Amygdala (tissue), 56 donors: ENCODE data around the gene NOL12.
"Not testable (repeated sequence)": the region's sequence is repeated elsewhere in the genome, so short reads cannot be mapped to it uniquely, and the experiment has no call there.

ENCODE experiments used
- DNase-seq, 56 donors: peaks; one replicate each; lab custom pipeline; 2025; lab: John Stamatoyannopoulos, UW

Gene NOL12

DNA sequence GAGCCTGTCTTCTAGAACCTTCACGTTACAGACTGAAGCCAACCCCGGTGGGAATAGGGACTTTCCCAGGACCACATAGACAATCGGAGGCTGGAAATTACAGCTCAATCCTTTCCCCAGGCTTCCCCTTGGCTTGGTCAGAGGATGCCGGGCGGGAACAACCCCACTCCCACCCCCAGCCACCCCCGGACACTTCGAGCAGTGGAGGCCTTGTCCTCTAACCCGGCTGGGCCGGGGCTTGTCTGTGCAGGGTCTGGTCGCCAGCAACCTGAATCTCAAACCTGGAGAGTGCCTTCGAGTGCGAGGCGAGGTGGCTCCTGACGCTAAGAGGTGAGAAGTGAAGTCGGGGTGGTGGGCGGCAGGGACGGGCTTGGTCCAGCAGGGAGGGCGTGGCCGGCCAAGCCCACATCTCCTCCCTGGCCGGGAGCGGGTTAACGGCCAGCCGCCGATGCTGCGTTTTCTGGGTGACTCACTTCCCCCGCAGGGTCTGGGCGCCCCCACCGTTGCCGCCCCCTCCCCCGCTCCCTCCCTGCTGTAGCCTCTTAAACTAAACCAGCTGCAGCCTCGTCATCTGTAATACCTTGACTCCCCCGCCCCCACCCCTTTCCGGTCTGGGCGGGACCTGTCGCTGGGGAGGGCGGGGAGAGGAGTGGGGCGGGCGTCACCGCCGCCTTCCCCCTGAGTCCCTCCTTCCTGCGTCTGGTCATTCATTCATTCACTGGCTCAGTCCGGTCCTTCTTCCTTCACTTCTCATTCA, 9.2 kb upstream of the NOL12 start:
- DNase-seq: peak in 35 of 56 donors; percentile 7 to 73 (median 40)

DNA sequence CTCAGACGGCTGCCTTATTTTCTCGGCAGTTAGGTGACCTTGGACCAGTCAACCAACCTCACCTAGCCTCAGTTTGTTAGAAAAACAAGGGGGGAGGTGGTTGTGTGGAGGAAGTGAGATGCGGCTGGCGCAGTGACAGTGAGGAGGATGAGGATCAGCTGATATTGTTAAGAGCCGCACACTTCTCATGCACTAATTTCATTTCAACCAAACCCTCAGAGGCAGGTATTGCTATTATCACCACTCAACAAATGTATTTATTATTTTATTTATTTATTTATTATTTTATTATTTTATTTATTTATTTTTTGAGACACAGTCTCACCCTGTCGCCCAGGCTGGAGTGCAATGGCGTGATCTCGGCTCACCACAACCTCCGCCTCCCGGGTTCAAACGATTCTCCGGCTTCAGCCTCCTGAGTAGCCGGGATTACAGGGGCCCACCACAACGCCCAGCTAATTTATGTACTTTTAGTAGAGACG, 8.6 kb upstream of the NOL12 start:
- DNase-seq: no peak

DNA sequence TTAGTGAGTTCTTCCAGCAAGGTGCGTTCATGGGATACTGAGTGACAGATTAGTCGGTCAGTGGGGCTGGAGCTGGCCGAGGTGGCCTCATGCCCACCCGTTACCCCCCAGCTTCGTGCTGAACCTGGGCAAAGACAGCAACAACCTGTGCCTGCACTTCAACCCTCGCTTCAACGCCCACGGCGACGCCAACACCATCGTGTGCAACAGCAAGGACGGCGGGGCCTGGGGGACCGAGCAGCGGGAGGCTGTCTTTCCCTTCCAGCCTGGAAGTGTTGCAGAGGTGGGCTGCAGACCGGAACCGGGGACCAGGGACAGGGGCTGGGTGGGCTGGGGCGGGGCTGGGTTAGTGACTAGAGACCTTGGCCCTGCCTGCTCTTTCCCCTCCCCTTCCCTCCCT, 7.8 kb upstream of the NOL12 start:
- no peak for DNase-seq

DNA sequence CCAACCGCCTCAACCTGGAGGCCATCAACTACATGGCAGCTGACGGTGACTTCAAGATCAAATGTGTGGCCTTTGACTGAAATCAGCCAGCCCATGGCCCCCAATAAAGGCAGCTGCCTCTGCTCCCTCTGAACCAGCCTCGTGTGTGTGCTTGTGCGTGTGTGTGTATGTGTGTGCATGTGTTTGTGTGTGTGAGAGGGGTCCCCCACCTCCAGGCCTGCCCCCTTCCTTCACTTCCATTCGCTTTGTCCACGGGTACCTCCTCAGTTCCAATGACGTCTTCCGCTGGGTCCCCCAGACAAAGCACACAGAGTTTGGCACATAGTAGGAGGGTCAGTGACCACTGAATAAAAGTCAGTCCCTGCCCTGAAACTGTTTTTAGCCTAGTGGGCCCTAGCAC, 6.5 kb upstream of the NOL12 start:
- no peak for DNase-seq

DNA sequence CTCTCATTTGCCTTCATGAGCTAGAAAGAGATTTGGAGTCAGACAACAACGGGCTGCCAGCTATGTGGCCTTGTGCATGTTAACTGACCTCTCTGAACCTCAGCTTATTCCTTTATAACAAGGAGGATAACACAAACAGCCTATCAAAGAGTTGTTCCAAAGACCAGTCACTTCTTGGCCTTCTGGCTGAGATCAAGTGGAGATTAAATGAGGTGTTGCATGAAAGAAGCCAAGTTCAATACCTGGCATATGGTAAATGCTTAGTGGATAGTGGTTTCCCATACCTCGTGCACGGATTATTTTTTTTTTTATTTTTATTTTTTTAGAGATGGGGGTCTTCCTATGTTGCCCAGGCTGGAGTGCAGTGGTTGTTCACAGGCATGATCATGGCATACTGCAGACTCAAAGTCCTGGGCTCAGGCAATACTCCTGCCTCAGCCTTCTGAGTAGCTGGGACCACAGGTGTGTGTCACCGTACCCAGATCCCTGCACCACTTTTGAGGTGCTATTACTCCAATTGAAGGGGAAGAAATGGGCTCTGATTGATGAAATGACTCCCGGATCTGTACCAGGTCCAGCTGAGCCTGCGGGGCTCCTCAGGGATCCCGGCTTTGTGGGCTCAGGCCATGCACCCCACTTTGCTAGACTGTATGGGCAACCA, 5.8 kb upstream of the NOL12 start:
- DNase-seq: no peak

DNA sequence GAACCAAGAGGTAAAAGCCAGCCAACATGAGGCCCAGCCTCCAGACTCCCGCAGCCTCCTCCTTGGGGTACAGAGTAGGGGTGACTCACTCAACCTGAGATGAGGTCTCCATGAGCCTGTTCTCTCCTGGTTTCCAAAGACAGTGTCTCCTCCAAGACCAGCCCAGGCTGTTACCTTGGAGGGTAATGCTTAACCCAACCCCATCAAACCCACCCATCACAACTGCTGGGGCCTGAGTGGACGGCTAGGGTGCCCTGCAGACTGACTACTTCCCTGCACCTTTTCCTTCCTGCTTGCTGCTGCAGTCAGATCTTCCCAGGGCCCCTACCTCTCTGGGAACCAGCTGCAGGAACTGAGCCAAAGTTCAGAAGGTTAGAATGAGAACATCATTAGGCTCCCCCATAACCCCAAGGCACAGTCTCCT, 5.1 kb upstream of the NOL12 start:
- no peak for DNase-seq

DNA sequence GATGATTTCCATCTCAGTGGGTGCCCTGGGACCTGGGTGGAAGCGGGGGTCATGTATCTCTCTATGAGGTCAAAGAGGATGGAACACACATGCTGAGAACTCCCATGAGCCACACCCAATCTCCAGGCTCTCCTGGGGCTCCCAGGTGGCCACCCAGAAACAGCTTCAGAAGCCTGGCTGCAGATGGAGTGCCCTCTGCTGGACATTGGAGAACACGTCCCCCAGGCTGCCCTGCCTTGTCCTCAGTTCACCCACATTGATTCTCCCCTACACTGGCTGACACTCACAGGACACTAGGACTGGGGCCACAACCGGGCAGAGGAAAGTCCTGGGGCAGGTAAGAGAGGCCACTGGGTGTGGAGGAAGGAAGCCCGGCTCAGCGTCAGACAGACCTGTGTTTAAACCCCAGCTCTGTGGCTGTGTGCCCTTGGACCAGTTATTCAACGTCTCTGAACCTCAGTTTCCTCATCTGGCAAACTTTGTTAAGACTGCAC, 4.5 kb upstream of the NOL12 start:
- DNase-seq: peak in 36 of 56 donors; percentile 3 to 73 (median 35)

DNA sequence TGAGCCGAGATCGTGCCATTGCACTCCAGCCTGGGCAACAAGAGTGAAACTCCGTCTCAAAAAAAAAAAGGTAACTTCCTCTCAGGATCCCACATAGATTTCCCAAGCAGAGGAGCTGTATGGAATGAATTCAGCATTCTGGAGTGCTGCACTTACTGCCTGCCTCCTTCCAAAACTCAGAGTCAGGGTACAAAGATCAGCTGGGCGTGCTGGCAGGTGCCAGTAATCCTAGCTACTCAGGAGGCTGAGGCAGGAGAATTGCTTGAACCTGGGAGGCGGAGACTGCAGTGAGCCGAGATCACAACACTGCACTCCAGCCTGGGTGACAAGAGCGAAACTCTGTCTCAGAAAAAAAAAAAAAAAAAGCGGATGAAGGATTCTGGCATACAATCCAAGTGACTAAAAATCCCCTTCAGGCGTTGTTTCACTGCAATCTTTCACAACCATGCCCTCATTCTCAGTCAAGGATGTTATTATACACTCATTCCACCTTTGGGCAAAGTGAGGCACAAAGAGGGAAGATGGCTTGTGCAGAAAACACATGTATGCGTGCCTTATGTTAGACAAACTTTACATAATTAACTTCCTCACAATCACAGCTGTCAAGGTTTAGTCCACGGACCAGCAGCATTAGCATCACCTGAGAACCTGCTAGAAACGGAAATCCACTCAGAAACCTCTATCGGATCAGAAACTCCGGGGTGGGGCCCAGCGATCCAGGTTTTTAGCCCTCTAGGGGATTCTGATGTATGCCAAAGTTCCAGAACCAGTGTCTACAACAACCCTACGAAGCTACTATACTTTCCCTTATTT, 1.1 kb upstream of the NOL12 start:
- no peak for DNase-seq

DNA sequence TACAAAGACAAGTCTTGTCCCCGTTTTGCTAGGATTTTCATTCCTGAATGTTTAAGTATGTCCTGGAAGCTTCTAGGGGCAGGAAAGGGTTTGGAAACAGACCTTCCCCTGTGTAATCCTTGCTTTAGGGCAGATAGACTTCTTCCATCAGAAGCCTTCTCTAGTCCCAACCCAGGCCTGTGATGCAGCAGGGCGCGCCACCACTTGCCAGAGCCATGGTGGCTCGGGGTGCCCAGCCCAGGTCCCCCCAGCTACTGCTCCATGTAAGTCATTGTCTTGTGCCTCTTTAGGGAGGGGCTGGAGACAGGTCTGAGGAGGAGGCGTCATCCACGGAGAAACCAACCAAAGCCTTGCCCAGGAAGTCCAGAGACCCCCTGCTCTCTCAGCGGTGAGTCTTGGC, 4.3 kb downstream of the NOL12 start:
- DNase-seq: no peak

DNA sequence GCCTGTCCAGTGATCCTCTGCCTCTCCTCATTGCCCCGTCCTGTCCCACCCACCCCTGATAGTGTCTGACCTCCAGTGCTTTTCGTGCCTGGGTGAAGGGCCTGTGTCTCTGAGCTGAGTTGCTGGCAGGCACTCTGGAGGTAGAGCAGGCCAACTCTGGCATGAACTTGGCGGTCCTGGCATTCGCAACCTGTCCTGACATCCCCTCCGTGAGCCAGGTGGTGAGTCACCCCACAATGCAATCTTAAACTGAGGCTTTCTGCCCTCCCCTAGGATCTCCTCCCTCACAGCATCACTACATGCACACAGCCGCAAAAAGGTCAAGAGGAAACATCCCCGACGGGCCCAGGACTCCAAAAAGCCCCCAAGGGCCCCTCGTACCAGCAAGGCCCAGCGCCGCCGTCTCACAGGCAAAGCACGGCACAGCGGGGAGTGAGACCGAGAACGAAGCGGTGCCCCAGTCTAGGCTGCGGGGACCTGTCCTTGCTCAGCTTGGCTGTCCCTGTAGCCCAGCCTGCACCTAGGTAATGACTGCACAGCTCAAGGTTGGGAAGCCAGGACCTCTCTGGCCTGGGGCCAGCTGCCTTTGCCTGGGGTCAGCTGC, 4.9 kb downstream of the NOL12 start:
- DNase-seq: no peak

DNA sequence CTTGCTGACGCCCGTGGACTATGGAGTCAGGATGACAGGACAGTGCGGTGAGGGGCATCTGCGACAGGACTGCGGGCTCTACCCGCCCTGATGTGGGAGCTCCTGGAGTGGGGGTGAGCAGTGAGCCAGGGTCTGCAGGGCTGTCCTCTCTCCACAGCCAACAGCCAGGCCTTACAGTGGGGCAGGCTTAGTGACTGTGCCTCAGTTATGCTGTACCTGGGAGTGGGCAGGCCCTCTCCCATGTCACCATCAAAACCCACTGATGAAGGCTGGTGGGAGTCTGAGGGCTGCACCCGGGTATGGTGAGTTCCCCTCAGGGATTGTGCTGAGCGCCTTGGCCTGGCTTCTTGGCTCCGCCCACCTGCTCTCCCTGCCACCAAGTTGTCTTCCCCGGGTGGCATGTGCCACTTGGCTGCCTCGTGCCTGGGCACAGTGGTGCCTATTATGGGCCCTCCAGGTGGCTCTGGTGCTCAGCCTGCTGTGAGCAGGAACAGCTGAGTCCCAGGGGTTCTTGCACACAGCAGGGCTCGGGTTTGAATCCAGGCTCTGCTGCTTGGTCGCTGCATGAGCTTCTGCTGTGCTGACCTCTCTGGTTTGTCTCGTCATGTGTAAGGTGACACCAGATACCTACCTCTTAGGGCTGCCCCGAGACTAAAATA, 6.6 kb downstream of the NOL12 start:
- DNase-seq: no peak

DNA sequence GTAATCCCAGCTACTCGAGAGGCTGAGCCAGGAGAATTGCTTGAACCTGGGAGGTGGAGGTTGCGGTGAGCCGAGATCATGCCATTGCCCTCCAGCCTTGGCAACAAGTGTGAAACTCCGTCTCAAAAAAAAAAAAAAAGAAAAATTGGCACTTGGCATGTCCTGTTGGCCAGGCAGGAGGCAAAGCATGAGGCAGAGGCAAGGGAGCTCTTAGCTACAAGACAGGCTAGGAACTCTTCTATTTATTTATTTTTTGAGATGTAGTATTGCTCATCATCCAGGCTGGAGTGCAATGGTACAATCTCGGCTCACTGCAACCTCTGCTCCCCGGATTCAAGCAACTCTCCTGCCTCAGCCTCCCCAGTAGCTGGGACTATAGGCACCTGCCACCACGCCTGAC, 8.0 kb downstream of the NOL12 start:
- DNase-seq: not testable (repeated sequence)

DNA sequence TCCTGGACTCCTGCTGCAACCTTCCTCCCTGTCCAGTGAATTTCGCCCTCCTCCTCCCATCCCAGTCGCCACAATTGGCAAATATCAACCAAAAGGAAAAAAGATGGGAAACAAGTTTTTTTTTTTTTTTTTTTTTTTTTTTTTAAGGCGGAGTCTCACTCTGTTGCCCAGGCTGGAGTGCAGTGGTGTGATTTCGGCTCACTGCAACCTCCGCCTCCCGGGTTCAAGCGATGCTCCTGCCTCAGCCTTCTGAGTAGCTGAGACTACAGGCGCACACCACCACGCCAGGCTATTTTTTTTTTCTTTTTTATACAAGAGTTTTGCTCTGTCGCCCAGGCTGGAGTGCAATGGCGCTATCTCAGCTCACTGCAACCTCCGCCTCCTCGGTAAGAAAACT, 10.1 kb downstream of the NOL12 start:
- not testable (repeated sequence) for DNase-seq

DNA sequence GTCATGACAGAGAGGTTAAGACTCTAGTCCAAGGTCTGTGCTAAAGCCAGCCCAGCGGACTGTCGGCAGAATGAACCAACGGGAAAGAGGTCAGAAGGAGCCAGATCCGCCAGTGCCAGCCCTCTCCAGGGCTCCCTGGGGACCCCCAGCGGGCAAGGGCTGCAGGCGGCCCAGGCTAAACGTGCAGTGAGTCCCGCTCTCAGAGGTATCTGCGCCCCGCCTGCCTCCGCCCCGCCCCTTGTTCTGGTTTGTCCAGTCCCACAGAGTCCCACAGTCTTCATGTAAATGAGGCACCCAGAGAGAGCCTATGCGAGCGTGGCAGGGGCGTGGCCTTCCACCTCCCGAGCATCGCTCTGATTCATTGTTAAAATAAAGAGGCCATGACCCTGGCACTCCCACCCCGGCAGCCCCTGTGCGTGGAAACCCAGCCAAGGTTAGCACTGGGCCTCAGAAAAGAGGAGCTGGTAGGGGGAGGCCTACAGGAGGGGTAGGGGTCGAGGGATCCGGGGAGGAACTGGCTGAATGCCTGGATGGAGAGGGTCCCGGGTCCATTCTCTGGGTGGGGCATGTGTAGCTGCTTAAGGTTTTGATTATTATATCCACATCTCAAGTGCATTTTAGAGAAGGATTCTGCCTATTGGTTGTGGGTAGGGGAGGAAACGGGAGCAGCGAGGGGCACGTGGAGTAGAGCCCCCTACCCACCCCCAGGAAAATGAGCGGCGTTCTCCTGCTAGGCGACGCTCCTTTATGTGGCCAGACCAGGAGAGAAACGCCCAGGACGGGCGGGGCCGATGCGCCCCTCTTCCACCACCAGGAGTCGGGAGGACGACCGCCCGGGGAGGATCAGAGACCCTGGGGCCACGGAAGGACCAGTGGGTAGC, 10.8 kb downstream of the NOL12 start, which contains the start of gene TRIOBP:
Gene TRIOBP (plus strand): TSS at position 392 of the 881 bp plus-strand sequence. CDS start 4,318 bp downstream, outside the sequence.
- DNase-seq: peak in 53 of 56 donors; percentile 9 to 95 (median 70)

DNA sequence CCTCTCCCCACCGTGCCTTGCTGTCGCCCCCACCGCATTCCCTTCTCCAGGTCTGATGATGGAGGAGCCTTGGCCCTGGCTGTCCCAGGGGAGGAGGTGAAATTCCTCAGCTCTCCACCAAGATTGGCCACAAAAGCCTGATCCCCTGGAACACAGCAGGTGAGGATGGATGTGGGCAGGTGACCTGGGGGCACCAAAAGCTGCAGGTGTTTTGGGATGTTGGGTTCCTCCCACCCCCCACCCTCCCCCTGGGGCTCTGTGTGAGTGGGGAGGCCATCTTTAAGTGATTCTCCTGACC, 11.3 kb downstream of the NOL12 start:
- no peak for DNase-seq

DNA sequence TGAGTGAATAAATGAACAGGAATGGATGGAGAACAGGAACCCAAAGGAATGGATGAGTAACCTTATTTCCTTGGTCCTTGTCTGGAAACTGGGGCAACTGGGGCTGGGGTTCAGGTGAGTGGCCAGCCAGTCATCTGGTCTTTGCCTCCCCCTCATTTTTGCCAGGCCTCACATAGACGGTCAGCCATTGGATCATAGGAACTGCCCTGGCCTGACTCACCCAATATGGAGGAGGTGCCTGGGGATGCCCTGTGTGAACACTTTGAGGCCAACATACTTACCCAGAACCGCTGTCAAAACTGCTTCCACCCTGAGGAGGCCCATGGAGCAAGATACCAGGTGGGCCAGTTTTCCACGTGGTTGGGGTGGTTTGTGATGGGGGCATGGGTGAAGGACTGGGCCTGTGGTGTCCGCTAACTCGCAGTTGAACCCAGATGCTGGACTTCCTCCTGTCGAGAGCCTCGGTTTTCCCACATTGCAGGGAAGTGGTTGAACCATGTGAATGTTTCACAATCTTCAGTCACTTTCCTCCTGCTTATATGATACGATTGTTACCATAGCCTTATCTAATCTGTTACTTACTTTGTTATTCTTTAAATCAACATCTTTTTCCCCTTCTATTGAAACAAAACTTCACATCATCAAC, 15.1 kb downstream of the NOL12 start:
- peak in 6 of 56 donors; percentile 6 to 31 (median 10) for DNase-seq

DNA sequence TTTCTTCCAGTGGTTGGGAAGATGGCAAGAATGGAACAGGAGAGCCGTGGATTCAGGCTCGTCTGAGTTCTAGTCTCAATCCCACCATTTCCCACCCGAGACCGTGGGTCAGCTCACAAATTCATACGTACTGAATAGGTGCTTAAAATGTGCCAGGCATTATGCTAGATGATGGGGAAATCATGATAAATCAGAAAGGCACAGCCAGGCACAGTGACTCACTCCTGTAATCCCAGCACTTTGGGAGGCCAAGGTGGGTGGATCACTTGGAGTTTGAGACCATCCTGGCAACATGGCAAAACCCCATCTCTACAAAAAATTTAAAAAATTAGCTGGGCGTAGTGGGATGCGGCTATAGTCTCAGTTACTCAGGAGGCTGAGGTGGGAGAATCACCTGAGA, 17.8 kb downstream of the NOL12 start:
- no peak for DNase-seq

DNA sequence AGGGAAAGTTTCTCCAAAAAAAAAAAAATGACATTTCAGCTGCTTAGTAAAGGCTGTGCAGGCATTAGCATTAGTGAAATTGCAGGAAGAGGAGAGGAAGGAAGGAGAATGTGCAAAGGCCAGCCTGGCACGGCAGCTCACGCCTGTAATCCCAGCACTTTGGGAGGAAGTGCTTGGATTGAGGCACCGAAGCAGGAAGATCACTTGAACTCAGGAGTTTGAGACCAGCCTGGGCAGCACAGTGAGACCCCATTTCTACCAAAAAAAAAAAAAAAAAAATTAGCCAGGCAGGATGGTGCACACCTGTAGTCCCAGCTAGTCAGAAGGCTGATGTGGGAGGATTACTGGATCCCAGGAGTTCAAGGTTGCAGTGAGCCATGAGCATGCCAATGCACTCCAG, 18.5 kb downstream of the NOL12 start:
- DNase-seq: no peak

DNA sequence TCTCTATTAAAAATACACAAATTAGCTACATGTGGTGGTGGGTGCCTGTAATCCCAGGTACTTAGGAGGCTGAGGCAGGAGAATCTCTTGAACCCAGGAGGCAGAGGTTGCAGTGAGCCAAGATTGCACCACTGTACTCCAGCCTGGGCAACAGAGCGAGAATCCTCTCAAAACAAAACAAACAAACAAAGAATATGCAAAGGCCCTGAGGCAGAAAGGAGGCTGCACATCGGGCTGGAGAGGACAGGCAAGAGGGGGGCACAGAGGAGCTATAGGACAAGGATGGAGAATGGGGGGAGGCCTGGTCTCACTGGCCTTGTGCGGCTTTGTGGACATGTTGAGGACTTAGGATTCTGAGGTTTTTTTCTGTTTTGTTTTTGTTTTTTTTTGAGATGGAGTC, 19.1 kb downstream of the NOL12 start:
- no peak for DNase-seq
